SK-N-SH (cell line): ENCODE results near the gene SIT1. TPM values are rescaled to one million over a fixed set of nuclear protein-coding genes. Genes with fewer than 3 reads are reported as not detected.

Source experiments
- CTCF ChIA-PET: fragments of 300-600, 350-600 bp; formaldehyde crosslinking; extraction: SDS; loops from one replicate; lab custom pipeline; 2021; lab: Yijun Ruan, JAX
- POLR2A ChIA-PET: fragments of 350-600 bp; sonication (Branson Sonifier 250); formaldehyde crosslinking; extraction: SDS; loops from one replicate; lab custom pipeline; 2020; ENCODE audit warnings: antibody characterized with exemption, inconsistent platforms; lab: Yijun Ruan, JAX
- DNase-seq: peaks from one replicate; pipeline ENCODE4 v3.0.0; 2012
- H2AFZ ChIP-seq: fragments of 200-600 bp; sonication (generic); 2 replicates; pipeline ENCODE4 v1.8.1; 2016; ENCODE audit warnings: antibody characterized with exemption, mild to moderate bottlenecking, low read depth
- H3F3A ChIP-seq: fragments of 200-600 bp; sonication (generic); replicated peaks from 2 replicates; pipeline ENCODE3; 2016; ENCODE audit warnings: antibody characterized with exemption, mild to moderate bottlenecking; ENCODE audit not compliant: insufficient read depth
- H3K27ac ChIP-seq, 2 experiments: fragments of 200-500 bp in 1 of 2; fragments of 200-600 bp in 1 of 2; sonication (Bioruptor generic) in 1 of 2; sonication (generic), shearing (Covaris generic) in 1 of 2; 2 replicates each; pipeline versions ENCODE4 v1.5.1 to v1.6.1; 2014 to 2016; ENCODE audit warnings: low read depth in 2 of 2, inconsistent platforms in 1 of 2, low read length in 1 of 2, mild to moderate bottlenecking in 1 of 2, mixed read lengths in 1 of 2
- H3K27me3 ChIP-seq: fragments of 200-600 bp; sonication (generic), shearing (Covaris generic); 2 replicates; pipeline ENCODE4 v1.6.1; 2016; ENCODE audit warnings: mixed run types; ENCODE audit not compliant: insufficient read depth
- H3K36me3 ChIP-seq, 2 experiments: fragments of 200-500 bp in 1 of 2; fragments of 200-600 bp in 1 of 2; sonication (Bioruptor generic) in 1 of 2; sonication (generic) in 1 of 2; replicated peaks in 1 of 2; 2 replicates each; pipeline versions ENCODE3 to v1.5.1; 2014 to 2016; ENCODE audit warnings: low read length in 1 of 2, mild to moderate bottlenecking in 1 of 2; ENCODE audit not compliant: insufficient read depth in 2 of 2, control insufficient read depth in 1 of 2
- H3K4me1 ChIP-seq, 2 experiments: fragments of 200-500 bp in 1 of 2; fragments of 200-600 bp in 1 of 2; sonication (Bioruptor generic) in 1 of 2; sonication (generic), shearing (Covaris generic) in 1 of 2; 2 replicates each; pipeline versions ENCODE4 v1.5.1 to v1.6.1; 2014 to 2016; ENCODE audit warnings: low read depth in 1 of 2, low read length in 1 of 2, mixed run types in 1 of 2; ENCODE audit not compliant: insufficient read depth in 2 of 2, control insufficient read depth in 1 of 2
- H3K4me2 ChIP-seq: fragments of 200-600 bp; sonication (generic), shearing (Covaris generic); 2 replicates; pipeline ENCODE4 v1.6.1; 2017; ENCODE audit warnings: mixed run types
- H3K4me3 ChIP-seq, 2 experiments: fragments of 200-500 bp in 1 of 2; fragments of 200-600 bp in 1 of 2; sonication (Bioruptor generic) in 1 of 2; sonication (generic), shearing (Covaris generic) in 1 of 2; 2 replicates each; pipeline versions ENCODE4 v1.5.1 to v1.8.1; 2014 to 2016; ENCODE audit warnings: low read depth in 2 of 2, inconsistent platforms in 1 of 2, low read length in 1 of 2, mild to moderate bottlenecking in 1 of 2, mixed read lengths in 1 of 2, moderate library complexity in 1 of 2
- H3K79me2 ChIP-seq: fragments of 200-600 bp; sonication (generic); 2 replicates; pipeline ENCODE4 v1.8.1; 2017; ENCODE audit warnings: mild to moderate bottlenecking; ENCODE audit not compliant: insufficient read depth
- H3K9ac ChIP-seq: fragments of 200-600 bp; sonication (generic); 2 replicates; pipeline ENCODE4 v1.6.1; 2017; ENCODE audit warnings: mixed run types
- H3K9me2 ChIP-seq: fragments of 200-600 bp; sonication (generic); 2 replicates; pipeline ENCODE4 v1.6.1; 2017; ENCODE audit warnings: mixed run types
- H3K9me3 ChIP-seq: fragments of 200-600 bp; sonication (generic); 2 replicates; pipeline ENCODE4 v1.6.1; 2017; ENCODE audit warnings: mixed run types, mild to moderate bottlenecking, moderate library complexity
- H4K20me1 ChIP-seq: fragments of 200-600 bp; sonication (generic); 2 replicates; pipeline ENCODE4 v1.6.1; 2017; ENCODE audit warnings: mild to moderate bottlenecking, mixed run types; ENCODE audit not compliant: insufficient read depth
- CHD2 ChIP-seq: fragments of 150-350 bp; IDR thresholded peaks from 2 replicates; pipeline ENCODE4 v1.6.1; 2018; ENCODE audit warnings: low read length; ENCODE audit not compliant: partially characterized antibody
- CTCF ChIP-seq: fragments of 200-600 bp; sonication (generic); IDR thresholded peaks from 2 replicates; pipeline ENCODE4 v1.6.1; 2017; ENCODE audit warnings: antibody characterized with exemption, mild to moderate bottlenecking, moderate library complexity
- ELF1 ChIP-seq: IDR thresholded peaks from 2 replicates; pipeline ENCODE4 v1.4.0; 2012
- GABPA ChIP-seq: IDR thresholded peaks from 2 replicates; pipeline ENCODE4 v1.4.0; 2012; ENCODE audit warnings: low read depth, mild to moderate bottlenecking
- MAX ChIP-seq: IDR thresholded peaks from 2 replicates; pipeline ENCODE4 v1.4.0; 2012; ENCODE audit warnings: low read depth
- PBX3 ChIP-seq: IDR thresholded peaks from 2 replicates; pipeline ENCODE4; 2012
- POLR2AphosphoS5 ChIP-seq: IDR thresholded peaks from 2 replicates; pipeline ENCODE4 v1.6.1; 2012; ENCODE audit warnings: low read depth, low read length
- RFX5 ChIP-seq: IDR thresholded peaks from 2 replicates; pipeline ENCODE4 v1.6.1; 2012; ENCODE audit warnings: mild to moderate bottlenecking, improper control_type of control experiment, low read length
- RXRA ChIP-seq: IDR thresholded peaks from 2 replicates; pipeline ENCODE4 v1.4.0; 2012; ENCODE audit warnings: low read depth, mild to moderate bottlenecking, borderline replicate concordance
- TAF1 ChIP-seq: IDR thresholded peaks from 2 replicates; pipeline ENCODE4 v1.6.1; 2012; ENCODE audit warnings: low read depth, mild to moderate bottlenecking, low read length, moderate library complexity, borderline replicate concordance
- USF2 ChIP-seq: fragments of 150-350 bp; IDR thresholded peaks from 2 replicates; pipeline ENCODE4 v1.6.1; 2017; ENCODE audit warnings: antibody characterized with exemption, low read length, low read depth, borderline replicate concordance
- ZBTB33 ChIP-seq: IDR thresholded peaks from 2 replicates; pipeline ENCODE4 v1.4.0; 2012; ENCODE audit warnings: low read depth, borderline replicate concordance
- WGBS: methylation state at CpG from one replicate; pipeline ENCODE4 v1.1.6; 2017; ENCODE audit warnings: low lambda C conversion rate; 5-methylcytosine and 5-hydroxymethylcytosine counted together
- polyA plus RNA-seq, 3 experiments: library from polyadenylated mRNA; depleted of rRNA; stranded (reverse); fragments of >200 nt; gene quantifications; 2 replicates each; pipeline ENCODE4 v1.2.3, GENCODE V29; 2012

Gene SIT1
- polyA plus RNA-seq, 1 of the 3 experiments (the other 2 are of a cell fraction): not detected

GRCh38 chr9:35681341-35682002 lies 30.7 kb upstream of the SIT1 start (continued):
- no peak for TF ChIP-seq PBX3
- TF ChIP-seq RFX5: no peak
- no peak for TF ChIP-seq ELF1
- no peak for TF ChIP-seq USF2
- TF ChIP-seq MAX: no peak
- TF ChIP-seq CTCF: no peak
- no peak for TF ChIP-seq GABPA
- TF ChIP-seq ZBTB33: no peak
- no peak for TF ChIP-seq RXRA
- TF ChIP-seq CHD2: no peak

- POLR2A ChIA-PET: interaction anchor here (1.0 to 1.7 kb wide), 2 partner anchors 10 to 22 kb away, joined by 3 to 4 read pairs; partner anchors contain the start of genes CCDC107 and RMRP
- Histone ChIP-seq H3K36me3 (peaks cover 22 to 30% of the 10 kb centered on the region in 2 experiments), H3K9ac (no peak overlapping the region), H3K9me2 (no peaks in the 10 kb centered on the region), H3F3A (peaks cover 37% of the 10 kb centered on the region), H3K27ac (0 out of 4 replicates have a peak overlapping the region, but pooled peaks of 1 of the 2 experiments have one; percentile 28), H3K4me1 (peaks cover 4% of the 10 kb centered on the region in 2 experiments; a peak in 1 of 4 replicates), H3K27me3 (no peaks in the 10 kb centered on the region), H2AFZ (no peak overlapping the region), H3K9me3 (no peaks in the 10 kb centered on the region), H3K4me2 (no peak overlapping the region), H3K4me3 (no peak overlapping the region), H3K79me2 (peaks cover under 1% of the 10 kb centered on the region; the same call in 1 of the 2 replicates), H4K20me1 (peaks cover 20% of the 10 kb centered on the region)
- CTCF ChIA-PET: interaction anchor here (0.9 to 1.2 kb wide), 3 partner anchors 22 to 77 kb away, joined by 3 to 6 read pairs (median 4); partner anchors contain the start of genes CCDC107 and RMRP
- 85% methylated on average over 15 of the region's 15 CpGs for WGBS
- no peak for DNase-seq
- TF ChIP-seq TAF1: no peak
- peak; percentile 55; the same call in 1 of the 2 replicates for TF ChIP-seq POLR2AphosphoS5
Measured at GRCh38 chr9:35680331-35681105, 29.8 kb upstream of the SIT1 start.
